Trophoblast cell (in vitro differentiated cells and primary cell): ENCODE results near the gene GNL3.
A peak's percentile ranks its signal among the peaks of the same experiment; 100 is the strongest.
"Not testable (repeated sequence)": the region's sequence is repeated elsewhere in the genome, so short reads cannot be mapped to it uniquely, and the experiment has no call there.

Source experiments
- DNase-seq, 2 donors: peaks; one replicate each; pipeline ENCODE4 v3.0.0-alpha.2; 2016
- H2AFZ ChIP-seq: 2 replicates; pipeline ENCODE4 v1.6.1; 2013; ENCODE audit warnings: low read length, moderate library complexity, mild to moderate bottlenecking; ENCODE audit not compliant: insufficient read depth, poor library complexity
- H2AK5ac ChIP-seq: 2 replicates; pipeline ENCODE4 v1.6.1; 2013; ENCODE audit warnings: mild to moderate bottlenecking, low read length
- H2BK120ac ChIP-seq: 2 replicates; pipeline ENCODE4 v1.6.1; 2013; ENCODE audit warnings: low read length, mild to moderate bottlenecking, moderate library complexity; ENCODE audit not compliant: insufficient read depth, poor library complexity
- H2BK12ac ChIP-seq: 2 replicates; pipeline ENCODE4 v1.6.1; 2013; ENCODE audit warnings: mild to moderate bottlenecking, low read length, moderate library complexity
- H2BK5ac ChIP-seq: 2 replicates; pipeline ENCODE4 v1.6.1; 2013; ENCODE audit warnings: low read length, low read depth, moderate library complexity, mild to moderate bottlenecking; ENCODE audit not compliant: poor library complexity
- H3K14ac ChIP-seq: 2 replicates; pipeline ENCODE4 v1.6.1; 2013; ENCODE audit warnings: mild to moderate bottlenecking, low read length
- H3K18ac ChIP-seq: 2 replicates; pipeline ENCODE4 v1.6.1; 2013; ENCODE audit warnings: mild to moderate bottlenecking, low read length
- H3K23ac ChIP-seq: 2 replicates; pipeline ENCODE4 v1.6.1; 2013; ENCODE audit warnings: low read length
- H3K27ac ChIP-seq: 2 replicates; pipeline ENCODE4 v1.5.1; 2013; ENCODE audit warnings: low read depth, mild to moderate bottlenecking, inconsistent platforms, low read length, moderate library complexity
- H3K27me3 ChIP-seq: 2 replicates; pipeline ENCODE4 v1.6.1; 2013; ENCODE audit warnings: inconsistent platforms, mild to moderate bottlenecking, low read length, moderate library complexity; ENCODE audit not compliant: insufficient read depth
- H3K36me3 ChIP-seq, 2 experiments: 1 replicate in 1 of 2; 2 replicates in 1 of 2; pipeline ENCODE4 v1.6.1; 2013; ENCODE audit warnings: low read length in 2 of 2, mild to moderate bottlenecking in 2 of 2, moderate library complexity in 1 of 2; ENCODE audit not compliant: insufficient read depth in 2 of 2, control insufficient read depth in 1 of 2
- H3K4ac ChIP-seq: 2 replicates; pipeline ENCODE4 v1.6.1; 2013; ENCODE audit warnings: low read depth, mild to moderate bottlenecking, low read length, moderate library complexity
- H3K4me1 ChIP-seq, 2 experiments: 1 replicate in 1 of 2; 2 replicates in 1 of 2; pipeline ENCODE4 v1.6.1; 2013; ENCODE audit warnings: low read length in 2 of 2, mild to moderate bottlenecking in 2 of 2, moderate library complexity in 1 of 2; ENCODE audit not compliant: insufficient read depth in 2 of 2, control insufficient read depth in 1 of 2
- H3K4me2 ChIP-seq: 2 replicates; pipeline ENCODE4 v1.6.1; 2013; ENCODE audit warnings: inconsistent platforms, mild to moderate bottlenecking, low read length, moderate library complexity
- H3K4me3 ChIP-seq: 2 replicates; pipeline ENCODE4 v1.5.1; 2013; ENCODE audit warnings: mild to moderate bottlenecking, low read depth, low read length, inconsistent platforms
- H3K79me1 ChIP-seq: one replicate; pipeline ENCODE4 v1.6.1; 2013; ENCODE audit warnings: low read length
- H3K79me2 ChIP-seq: 2 replicates; pipeline ENCODE4 v1.6.1; 2013; ENCODE audit warnings: low read length, mild to moderate bottlenecking; ENCODE audit not compliant: control insufficient read depth, insufficient read depth, poor library complexity
- H3K9ac ChIP-seq: 2 replicates; pipeline ENCODE4 v1.6.1; 2013; ENCODE audit warnings: mild to moderate bottlenecking, low read length
- H3K9me3 ChIP-seq: 2 replicates; pipeline ENCODE4 v1.6.1; 2013; ENCODE audit warnings: low read depth, mild to moderate bottlenecking, control low read depth, inconsistent platforms, low read length; ENCODE audit not compliant: insufficient read depth
- H4K12ac ChIP-seq: 2 replicates; pipeline ENCODE4 v1.6.1; 2013; ENCODE audit warnings: low read depth, mild to moderate bottlenecking, low read length, moderate library complexity
- H4K8ac ChIP-seq: 2 replicates; pipeline ENCODE4 v1.6.1; 2013; ENCODE audit warnings: low read depth, mild to moderate bottlenecking, low read length, moderate library complexity
- H4K91ac ChIP-seq: one replicate; pipeline ENCODE4 v1.6.1; 2013; ENCODE audit warnings: low read depth, mild to moderate bottlenecking, low read length, moderate library complexity
- WGBS: extraction: QIAGEN DNeasy Blood & Tissue Kit; methylation state at CpG from one replicate; pipeline ENCODE4 v1.1.7; 2013; ENCODE audit warnings: missing lambda C conversion rate; ENCODE audit not compliant: insufficient read length, insufficient coverage; ENCODE audit errors: extremely low coverage; 5-methylcytosine and 5-hydroxymethylcytosine counted together

Gene GNL3

DNA sequence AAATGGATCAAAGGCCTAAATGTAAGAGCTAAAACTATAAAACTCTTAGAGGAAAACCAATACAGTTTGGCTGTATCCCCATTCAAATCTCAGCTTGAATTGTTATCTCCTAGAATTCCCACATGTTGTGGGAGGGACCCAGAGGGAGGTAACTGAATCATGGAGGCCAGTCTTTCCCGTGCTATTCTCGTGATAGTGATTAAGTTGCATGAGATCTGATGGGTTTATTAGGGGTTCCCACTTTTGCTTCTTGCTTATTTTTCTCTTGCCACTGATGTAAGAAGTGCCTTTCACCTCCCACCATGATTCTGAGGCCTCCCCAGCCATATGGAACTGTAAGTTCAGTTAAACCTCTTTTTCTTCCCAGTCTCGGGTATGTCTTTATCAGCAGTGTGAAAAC, 9.6 kb upstream of the GNL3 start:
- not testable (repeated sequence) for H4K8ac ChIP-seq, H3K4me3 ChIP-seq, H3K9ac ChIP-seq, H2AK5ac ChIP-seq, H3K14ac ChIP-seq, H3K23ac ChIP-seq, H3K4me1 ChIP-seq, H3K27me3 ChIP-seq, H2BK12ac ChIP-seq, H3K4me2 ChIP-seq, H3K27ac ChIP-seq, H3K18ac ChIP-seq, H2BK120ac ChIP-seq, H4K12ac ChIP-seq, H3K9me3 ChIP-seq, H2BK5ac ChIP-seq, H3K79me1 ChIP-seq, H2AFZ ChIP-seq, H3K79me2 ChIP-seq, H3K4ac ChIP-seq, DNase-seq, H4K91ac ChIP-seq
- whole genome bisulfite sequencing: no CpG with 5 or more reads among the region's 3 CpGs
- peaks cover 20 to 31% of the 10 kb centered on the region in 2 experiments for H3K36me3 ChIP-seq

DNA sequence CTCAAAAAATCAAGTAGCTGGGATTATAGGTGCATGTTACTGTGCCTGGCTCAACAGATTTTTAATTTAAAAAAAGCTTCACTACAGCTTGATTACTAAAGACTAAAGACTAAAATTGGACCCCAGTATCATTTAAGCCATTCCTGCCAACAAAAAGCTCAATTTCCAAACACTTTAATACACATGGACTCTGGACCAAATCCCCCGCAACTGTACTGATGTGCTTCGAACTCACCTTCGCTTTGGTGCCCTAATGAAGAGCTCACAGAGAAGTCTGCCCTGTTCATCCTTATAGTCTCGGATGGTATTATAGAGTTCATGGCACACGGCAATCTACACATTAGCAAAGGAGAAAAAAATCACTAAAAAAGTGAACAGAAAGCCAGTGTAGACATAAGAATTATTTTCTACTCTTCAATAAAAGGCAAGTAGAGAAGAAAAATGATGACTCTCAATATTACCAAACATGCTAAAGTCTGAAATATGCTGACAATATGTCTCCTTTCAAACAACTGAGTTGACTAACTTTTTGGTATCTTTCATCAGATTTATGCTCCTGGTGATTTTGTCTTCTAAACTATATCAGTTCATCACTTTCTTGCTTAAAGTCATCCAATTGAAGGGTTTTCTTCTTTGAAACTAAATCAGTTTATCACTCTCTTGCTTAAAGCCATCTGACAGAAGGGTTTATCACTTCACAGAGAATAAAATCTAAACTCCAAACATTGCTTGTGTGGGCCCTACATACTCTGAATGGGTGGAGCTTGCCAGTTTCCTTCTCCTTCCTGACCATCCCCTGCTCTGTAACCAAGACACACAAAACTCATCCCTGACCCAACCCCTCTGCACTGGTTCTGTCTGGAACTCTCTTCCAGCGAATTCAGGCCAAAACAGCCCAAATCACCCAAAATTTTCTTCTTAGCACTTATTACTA, 7.3 kb upstream of the GNL3 start:
- H2BK120ac ChIP-seq: no peak overlapping the region
- no peak overlapping the region for H3K9ac ChIP-seq
- no peaks in the 10 kb centered on the region for H3K4me1 ChIP-seq
- H3K79me1 ChIP-seq: no peaks in the 10 kb centered on the region
- peaks cover 3% of the 10 kb centered on the region for H3K79me2 ChIP-seq
- no peak overlapping the region for H3K27ac ChIP-seq
- H3K14ac ChIP-seq: no peak overlapping the region
- no peak overlapping the region for H3K4me2 ChIP-seq
- no peak for DNase-seq
- no peak overlapping the region for H2BK12ac ChIP-seq
- no peak overlapping the region for H3K4me3 ChIP-seq
- H3K36me3 ChIP-seq: peaks cover 17 to 26% of the 10 kb centered on the region in 2 experiments
- H4K8ac ChIP-seq: no peak overlapping the region
- no peak overlapping the region for H4K91ac ChIP-seq
- H3K4ac ChIP-seq: no peak overlapping the region
- H3K18ac ChIP-seq: no peak overlapping the region
- H3K27me3 ChIP-seq: no peaks in the 10 kb centered on the region
- H4K12ac ChIP-seq: no peak overlapping the region
- H2BK5ac ChIP-seq: no peak overlapping the region
- H3K9me3 ChIP-seq: no peaks in the 10 kb centered on the region
- H3K23ac ChIP-seq: no peak overlapping the region
- H2AK5ac ChIP-seq: no peak overlapping the region
- WGBS: no CpG with 5 or more reads among the region's 6 CpGs
- H2AFZ ChIP-seq: no peak overlapping the region

DNA sequence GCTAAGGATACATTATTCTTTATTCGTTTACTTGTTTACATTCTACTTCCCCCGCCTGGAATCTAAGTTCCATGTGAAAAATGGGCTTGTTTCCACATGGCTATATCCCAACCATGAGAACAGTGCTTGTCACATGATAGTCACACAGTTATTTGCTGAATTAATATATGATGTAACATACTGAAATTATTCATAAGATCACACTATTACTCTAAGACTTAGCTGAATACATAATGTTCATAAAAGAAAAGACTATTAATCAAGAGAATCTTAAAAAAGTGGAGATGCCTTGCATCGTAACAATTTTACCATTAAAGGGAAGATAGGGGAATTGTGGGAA, 6.7 kb upstream of the GNL3 start:
- Histone ChIP-seq H2BK12ac (no peak overlapping the region), H3K36me3 (peaks cover 17 to 26% of the 10 kb centered on the region in 2 experiments), H2AFZ (no peak overlapping the region), H4K12ac (no peak overlapping the region), H3K4me2 (no peak overlapping the region), H3K27ac (no peak overlapping the region), H3K79me2 (peaks cover 5% of the 10 kb centered on the region), H3K18ac (no peak overlapping the region), H3K4ac (no peak overlapping the region), H3K9me3 (no peaks in the 10 kb centered on the region), H3K27me3 (no peaks in the 10 kb centered on the region), H3K9ac (no peak overlapping the region), H3K23ac (no peak overlapping the region), H3K4me3 (no peak overlapping the region), H2BK120ac (no peak overlapping the region), H2AK5ac (no peak overlapping the region), H4K8ac (no peak overlapping the region), H3K4me1 (peaks cover 0 to 3% of the 10 kb centered on the region in 2 experiments), H2BK5ac (no peak overlapping the region), H3K79me1 (no peaks in the 10 kb centered on the region), H4K91ac (no peak overlapping the region), H3K14ac (no peak overlapping the region)
- no CpG with 5 or more reads among the region's 3 CpGs for WGBS
- DNase-seq: no peak

DNA sequence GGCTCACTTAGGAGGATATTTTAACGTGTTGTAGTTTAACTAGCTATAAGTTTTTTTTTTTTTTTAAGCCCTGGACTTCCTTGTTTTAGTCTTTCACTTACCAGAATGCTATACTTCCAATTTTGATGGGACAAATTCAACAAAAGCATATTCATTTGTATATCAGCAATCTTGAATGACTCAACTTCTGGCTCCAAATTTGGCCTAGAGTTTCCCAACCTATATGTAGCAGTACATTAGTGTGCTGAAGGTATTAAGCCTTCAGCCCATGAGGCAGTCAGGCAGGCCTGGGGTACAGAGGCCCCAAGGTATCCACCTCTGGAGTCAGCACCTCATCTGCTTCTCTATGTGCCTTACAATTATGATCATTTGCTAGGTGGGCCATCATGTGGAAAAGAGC, 6.0 kb upstream of the GNL3 start:
- peaks cover 15 to 24% of the 10 kb centered on the region in 2 experiments for H3K36me3 ChIP-seq
- peaks cover 0 to 3% of the 10 kb centered on the region in 2 experiments for H3K4me1 ChIP-seq
- no peak overlapping the region for H3K9ac ChIP-seq
- no peak overlapping the region for H3K14ac ChIP-seq
- H3K79me2 ChIP-seq: peaks cover 5% of the 10 kb centered on the region
- no peak overlapping the region for H4K8ac ChIP-seq
- H3K4me3 ChIP-seq: no peak overlapping the region
- H3K9me3 ChIP-seq: no peaks in the 10 kb centered on the region
- no peak overlapping the region for H4K12ac ChIP-seq
- H2BK12ac ChIP-seq: no peak overlapping the region
- H2AK5ac ChIP-seq: no peak overlapping the region
- no peaks in the 10 kb centered on the region for H3K79me1 ChIP-seq
- no peak overlapping the region for H3K4ac ChIP-seq
- no peak overlapping the region for H2AFZ ChIP-seq
- H2BK120ac ChIP-seq: no peak overlapping the region
- no peak overlapping the region for H3K4me2 ChIP-seq
- H2BK5ac ChIP-seq: no peak overlapping the region
- H3K27me3 ChIP-seq: no peaks in the 10 kb centered on the region
- no peak overlapping the region for H4K91ac ChIP-seq
- H3K23ac ChIP-seq: no peak overlapping the region
- WGBS: no CpG with 5 or more reads among the region's 1 CpG
- H3K27ac ChIP-seq: no peak overlapping the region
- peak overlapping the region; percentile 82 for H3K18ac ChIP-seq
- no peak for DNase-seq
